ENCODE data around the gene PTPRM.

The PTPRM gene

DNA sequence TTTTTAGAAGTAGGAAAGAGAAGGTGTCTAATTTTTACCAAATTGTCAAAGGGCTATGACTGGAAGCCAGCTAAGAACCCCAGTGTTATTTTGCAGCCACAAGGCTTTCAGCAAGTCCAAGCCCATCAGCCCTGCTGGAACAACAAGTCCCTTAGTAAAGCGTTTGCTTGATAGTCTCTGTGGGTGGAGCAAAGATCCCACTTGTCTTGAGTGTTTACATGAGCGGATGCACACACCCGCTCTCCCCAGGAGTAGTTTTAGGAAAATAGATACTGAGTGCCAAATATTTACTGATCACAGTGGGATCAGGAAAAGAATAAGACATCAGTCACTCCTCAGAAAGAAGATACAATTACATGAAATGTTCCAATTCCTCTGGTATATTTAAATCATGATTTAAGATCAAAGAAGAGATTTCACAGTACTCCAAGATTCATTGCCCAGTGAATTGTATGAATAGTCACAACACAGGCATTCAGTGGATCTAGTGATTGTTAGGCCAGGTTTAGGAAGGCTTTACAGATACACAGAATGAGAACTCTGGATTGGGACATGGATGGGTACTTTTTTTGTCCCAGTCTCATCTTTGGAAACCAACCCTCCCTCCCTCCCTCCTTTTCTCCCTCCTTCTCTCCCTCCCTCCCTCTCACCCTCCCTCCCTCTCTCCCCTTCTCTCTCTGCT lies 514.9 kb downstream of the PTPRM start:
- peak; percentile 11 for DNase-seq

DNA sequence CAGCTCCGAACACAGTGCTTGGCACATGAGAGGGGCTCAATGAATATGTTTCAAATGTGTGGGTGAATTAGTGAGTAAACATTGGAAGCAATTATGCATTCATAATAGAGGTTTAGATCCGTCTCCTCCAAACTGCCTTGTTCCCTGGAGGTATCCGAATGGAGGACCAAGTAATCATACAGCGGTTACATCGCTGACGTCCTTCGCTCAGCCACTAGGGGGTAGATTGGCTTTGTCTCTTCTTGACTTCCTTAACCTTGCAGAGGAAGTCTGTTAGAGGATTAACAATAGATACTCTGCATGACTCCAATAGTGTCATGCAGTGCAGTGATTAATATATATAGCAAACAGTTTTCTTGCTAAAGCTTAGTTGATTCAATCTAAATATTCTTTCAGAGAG lies 517.0 kb downstream of the PTPRM start:
- DNase-seq, result peak; percentile 61

- peak; percentile 11 for DNase-seq
These were observed 521.5 kb downstream of the PTPRM start for GRCh38 chr18:8088626-8089025.

DNA sequence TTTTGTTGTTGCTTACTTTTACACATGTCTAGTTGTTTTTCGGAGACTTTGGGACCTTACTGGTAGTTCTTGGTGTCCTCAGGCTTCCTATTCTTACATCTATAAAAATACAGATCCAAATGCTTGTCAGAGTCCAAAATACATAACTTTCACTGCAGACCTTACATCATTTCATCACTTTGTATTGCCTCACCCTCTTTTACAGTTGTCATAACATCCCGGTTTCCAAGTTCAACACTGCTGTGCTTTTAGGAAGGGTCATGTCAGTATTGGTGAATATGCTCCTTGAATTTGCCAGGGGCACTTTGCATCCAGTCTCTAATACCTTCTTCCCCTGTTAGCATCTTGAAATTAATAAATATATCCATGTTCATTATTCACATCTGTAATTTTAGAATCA lies 523.9 kb downstream of the PTPRM start:
- no peak for DNase-seq

- DNase-seq, result no peak
These were observed 528.9 kb downstream of the PTPRM start for GRCh38 chr18:8095947-8096570.

DNA sequence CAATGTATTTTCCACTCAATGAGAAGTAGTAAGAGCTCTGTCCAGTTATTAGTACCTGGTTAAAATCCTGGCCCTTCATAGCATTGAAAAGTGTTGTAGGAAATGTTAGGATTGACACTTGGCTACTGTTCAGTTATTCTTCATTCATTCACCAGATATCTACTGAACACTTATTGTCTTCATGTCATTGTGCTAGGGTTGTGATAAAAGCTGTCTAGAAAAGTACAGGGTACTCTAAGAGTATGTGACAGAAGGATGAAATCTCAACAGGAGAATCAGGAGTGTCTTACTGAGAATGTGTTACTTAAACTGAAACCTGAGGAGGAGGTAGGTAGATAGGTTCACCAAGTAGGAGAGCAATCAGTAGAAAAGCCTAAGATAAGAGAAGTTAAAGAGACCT lies 530.3 kb downstream of the PTPRM start:
- no peak for DNase-seq

DNA sequence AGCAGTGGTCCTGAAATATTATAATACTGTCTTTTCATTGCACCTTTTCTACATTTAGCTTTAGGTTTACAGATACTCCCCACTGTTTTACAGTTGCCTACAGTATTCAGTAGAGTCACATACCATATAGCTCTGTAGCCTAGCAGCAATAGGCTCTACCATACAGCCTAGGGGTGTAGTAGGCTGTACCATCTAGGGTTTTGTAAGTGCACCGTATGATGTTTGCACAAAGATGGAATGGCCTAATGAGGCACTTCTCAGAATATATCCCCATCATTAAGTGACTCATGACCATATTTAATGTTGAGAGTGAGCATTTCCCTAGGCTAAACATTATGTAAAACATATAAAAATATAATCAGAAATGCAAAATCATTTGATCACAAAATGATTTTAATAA lies 530.8 kb downstream of the PTPRM start:
- DNase-seq, result peak; percentile 46

DNA sequence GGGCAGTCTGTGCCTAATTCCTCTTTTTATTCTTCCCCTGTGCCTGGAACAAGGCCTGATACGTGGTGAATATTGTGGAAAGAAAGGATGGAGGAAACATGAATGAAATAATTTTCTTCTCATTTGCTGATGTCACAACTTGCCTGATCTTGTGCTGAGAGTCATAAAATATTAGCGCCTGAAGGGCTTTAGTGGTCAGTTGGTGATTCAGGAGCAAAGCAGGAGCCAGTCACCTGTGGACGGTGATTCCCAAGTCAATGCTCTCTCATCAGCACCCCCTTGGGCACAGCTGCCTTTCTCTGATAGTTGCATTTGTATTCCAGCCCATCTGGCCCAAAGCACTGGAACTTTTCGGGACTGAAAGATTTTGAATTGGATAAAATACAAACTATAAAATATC lies 539.5 kb downstream of the PTPRM start:
- DNase-seq, result no peak

DNA sequence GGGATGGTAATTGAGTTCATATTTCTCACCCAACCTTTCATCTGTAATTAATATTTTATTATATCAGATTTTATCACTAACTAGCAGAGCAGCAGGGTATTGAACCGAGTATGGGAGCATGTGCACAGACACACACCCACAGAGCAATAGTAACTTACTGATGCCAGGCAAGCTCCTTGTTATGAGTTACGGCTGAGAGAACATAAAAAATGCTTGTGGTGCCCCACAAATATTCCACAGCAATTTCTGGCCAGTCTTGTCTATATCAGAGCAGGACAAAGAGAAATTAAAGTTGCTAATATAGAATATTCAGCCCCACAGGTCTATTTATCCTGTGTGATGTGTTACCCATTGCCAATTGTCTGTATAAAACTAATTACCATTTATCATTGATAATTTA lies 540.3 kb downstream of the PTPRM start:
- DNase-seq, result no peak

DNA sequence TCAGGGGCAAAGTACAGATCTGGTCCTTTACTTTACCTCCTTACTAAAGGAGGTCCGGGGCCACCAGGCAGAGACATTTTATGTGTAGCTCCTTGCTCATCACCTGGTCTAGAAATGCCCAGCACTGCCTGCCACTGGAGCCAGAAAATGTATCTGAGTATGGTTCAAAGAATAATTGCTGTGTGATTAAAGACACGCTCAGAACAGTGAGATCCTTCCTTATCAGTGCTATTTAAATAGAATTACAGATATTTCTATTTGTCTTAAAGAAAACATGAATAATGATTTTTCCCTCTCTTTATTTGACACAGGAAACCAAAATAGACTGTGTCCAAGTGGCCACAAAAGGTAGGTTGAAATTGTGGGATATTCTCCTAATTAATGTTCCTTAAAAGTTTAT lies 547.4 kb downstream of the PTPRM start:
- DNase-seq, result no peak

GRCh38 chr18:8116341-8117005 lies 549.4 kb downstream of the PTPRM start:
- no peak for DNase-seq

DNA sequence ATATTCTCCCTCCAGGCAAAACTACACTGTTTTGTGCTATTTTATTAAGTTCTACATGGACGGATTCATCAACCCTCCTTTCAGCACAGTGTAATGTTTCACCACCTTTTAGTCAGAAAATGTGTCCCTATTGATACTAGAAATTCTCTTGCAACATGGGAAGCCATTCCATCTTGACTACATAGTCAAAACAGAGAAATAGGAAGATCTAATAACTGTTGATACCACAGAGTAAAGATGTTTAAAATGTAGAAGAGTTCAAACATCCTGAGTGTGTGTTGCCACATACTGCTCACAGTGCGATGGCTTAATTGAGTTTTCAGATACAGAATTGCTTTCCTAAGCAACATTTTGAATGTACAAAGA lies 549.9 kb downstream of the PTPRM start:
- DNase-seq, result no peak

DNA sequence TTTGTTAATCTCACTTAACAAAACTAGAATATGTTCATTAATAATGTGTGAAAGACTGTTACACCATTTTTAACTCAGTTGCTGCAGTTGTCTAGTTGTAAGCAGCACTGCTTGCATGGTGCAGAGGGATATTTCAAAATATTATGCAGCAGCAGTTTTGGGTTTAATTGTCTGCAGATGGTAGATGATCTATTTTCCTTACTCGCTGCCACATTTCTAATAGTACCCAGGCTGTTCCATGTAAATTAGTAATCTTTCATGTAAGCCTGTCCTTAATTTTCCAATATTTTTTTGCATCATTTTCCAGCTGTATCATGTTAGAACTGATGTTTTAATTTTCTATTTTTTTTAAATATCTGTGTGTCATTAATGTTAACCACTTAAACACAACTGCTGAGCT lies 554.0 kb downstream of the PTPRM start:
- no peak for DNase-seq

DNA sequence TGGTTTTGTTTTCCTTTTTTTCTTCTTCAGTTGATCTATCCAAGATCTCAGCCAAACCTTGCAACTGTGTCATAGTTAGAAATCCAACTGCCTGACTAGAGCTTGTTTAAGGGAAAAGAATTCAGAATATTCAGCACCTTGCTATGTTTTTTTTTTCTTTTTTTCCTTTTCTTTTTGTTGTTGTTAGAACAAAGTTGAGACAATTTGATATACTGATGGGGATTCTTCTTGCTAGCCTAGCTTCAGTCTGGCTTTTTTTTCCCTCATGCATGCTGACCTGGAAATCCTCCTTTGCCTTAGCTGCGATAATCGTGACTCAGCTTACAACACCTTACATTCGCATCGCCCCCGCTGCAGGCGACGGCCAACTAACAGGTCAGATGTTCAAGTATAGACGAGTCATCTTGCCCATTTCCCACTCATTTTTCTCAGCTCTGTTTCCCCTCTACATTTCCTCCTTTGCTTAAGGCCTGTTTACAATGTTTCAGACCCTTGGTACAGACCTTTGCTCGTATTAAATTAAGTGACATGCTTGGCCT lies 554.9 kb downstream of the PTPRM start:
- no peak for DNase-seq

DNA sequence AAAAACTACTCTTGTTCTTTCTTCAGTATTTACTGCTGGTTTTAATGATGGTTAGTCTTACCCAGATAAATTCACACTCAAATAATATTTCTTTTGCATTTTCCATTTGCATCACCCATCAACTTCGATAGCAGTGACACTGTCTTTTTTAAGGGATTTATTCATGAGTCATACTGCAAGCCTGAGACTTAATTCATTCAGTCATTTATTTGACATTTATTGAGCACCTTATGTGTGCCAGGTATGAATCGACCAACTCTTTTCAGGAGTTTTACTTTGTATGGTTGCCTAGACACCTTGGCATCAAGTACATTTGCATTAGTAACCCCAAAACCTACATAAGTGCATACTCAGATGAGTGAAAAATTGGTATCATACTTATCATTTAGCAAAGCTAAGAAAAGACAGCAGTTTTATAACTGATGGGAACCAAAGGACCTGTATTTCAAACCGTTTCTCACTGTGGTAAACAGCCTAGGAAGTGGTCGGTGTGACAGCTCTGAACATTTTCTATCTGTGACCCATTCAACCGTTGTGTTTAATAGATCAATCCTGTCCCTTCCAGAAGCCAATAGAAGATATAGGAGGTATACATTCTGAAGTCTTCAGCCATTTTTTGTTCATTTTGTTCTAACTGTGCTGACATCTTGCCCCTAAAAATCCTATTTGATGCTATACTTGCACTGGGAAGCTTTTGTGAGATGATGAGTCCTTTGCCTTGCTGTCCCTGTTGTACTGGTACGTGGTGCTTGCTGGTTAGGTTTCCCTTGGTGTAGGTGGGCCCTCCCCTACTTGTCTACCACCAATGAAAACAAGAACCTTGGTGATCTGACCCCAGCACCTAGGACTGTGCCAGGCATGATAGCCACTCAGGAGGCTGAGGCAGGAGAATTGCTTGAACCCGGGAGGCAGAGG lies 557.4 kb downstream of the PTPRM start:
- no peak for DNase-seq

DNA sequence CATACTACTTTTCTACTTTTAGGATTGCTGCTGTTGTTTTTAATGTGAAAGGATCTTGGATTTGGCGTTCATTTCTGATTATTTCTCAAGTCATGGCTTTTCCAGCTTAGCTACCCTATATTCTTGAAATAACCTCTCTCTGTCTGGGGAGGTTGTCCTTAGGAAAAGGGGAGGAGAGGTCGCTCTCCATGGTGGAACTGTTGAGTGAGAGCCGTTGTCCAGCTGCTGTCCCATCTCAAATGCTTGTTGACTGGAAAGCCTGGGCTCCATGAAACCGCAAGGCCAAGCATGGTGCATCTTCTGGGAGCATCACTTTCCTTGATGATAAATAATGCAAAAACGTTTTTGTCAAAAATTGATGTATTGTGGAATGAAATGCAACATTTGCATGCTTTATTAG lies 563.0 kb downstream of the PTPRM start:
- DNase-seq, result no peak

DNA sequence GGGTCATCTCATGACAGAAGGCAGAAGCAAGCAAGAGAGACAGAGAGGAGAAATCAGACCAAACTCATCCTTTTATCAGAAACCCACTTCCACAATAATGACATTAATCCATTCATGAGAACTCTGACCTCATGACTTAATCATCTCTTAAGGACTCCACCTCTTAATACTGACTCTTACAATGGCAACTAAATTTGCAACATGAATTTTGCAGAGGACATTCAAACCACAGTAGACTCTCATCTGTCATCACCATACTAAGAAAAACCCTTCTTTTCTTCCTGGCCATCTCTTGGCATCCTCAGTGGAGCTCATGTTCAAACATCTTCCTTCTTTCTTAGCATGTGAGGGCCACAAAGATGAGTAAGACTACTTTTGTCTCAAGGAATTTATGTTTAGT lies 565.9 kb downstream of the PTPRM start:
- DNase-seq, result no peak

- no peak for DNase-seq
These were observed 566.8 kb downstream of the PTPRM start for GRCh38 chr18:8133888-8134287.

- DNase-seq, result no peak
These were observed 572.0 kb downstream of the PTPRM start for GRCh38 chr18:8139127-8139527.

DNA sequence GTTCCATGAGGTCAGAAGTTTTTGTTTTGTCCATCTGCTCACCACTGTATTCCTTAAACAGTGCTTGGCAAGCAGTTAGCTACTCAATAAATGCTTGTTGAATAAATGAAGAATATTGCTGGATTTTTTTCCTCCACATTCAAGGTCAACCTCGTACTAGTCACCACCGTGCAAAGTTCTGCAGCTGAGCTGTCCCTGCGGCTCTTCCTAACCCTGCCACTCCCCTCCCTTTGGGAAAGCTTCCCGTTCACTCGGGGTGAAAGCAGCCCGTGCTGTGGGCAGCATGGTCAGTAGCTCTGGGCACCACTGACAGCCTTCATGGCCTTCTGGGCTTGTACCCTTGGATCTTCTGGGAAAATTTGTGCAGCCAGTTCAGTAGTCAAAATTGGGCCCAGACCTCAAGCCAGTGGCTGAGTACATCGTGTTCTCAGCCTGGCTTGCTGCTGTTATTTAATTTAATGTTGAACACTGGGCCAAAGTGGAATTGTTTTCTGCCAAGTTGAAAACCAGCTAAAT lies 572.8 kb downstream of the PTPRM start:
- no peak for DNase-seq

- no peak for DNase-seq
These were observed 573.9 kb downstream of the PTPRM start for GRCh38 chr18:8140841-8141501.

- DNase-seq, result no peak
These were observed 575.1 kb downstream of the PTPRM start for GRCh38 chr18:8142131-8142711.
